OCI-LY3 (cell line): ENCODE results near the gene SLC28A1.
A peak's percentile ranks its signal among the peaks of the same experiment; 100 is the strongest.
"Not testable (repeated sequence)": the region's sequence is repeated elsewhere in the genome, so short reads cannot be mapped to it uniquely, and the experiment has no call there.

Experiments
- H2AFZ ChIP-seq: fragments of 200-600, 300-600 bp; shearing (Covaris generic); 2 replicates; pipeline ENCODE4 v1.6.0; 2014; ENCODE audit warnings: antibody characterized with exemption, low read depth, low read length
- H3K27ac ChIP-seq: fragments of 200-600, 300-600 bp; sonication (generic); 2 replicates; pipeline ENCODE4 v1.5.1; 2014; ENCODE audit warnings: mild to moderate bottlenecking, low read length, moderate library complexity, mixed read lengths
- H3K27me3 ChIP-seq: fragments of 200-600, 300-600 bp; sonication (generic); 2 replicates; pipeline ENCODE4 v1.6.1; 2014; ENCODE audit warnings: low read depth, low read length, mixed read lengths
- H3K36me3 ChIP-seq: fragments of 200-600, 300-600 bp; sonication (generic); replicated peaks from 2 replicates; pipeline ENCODE3; 2014; ENCODE audit warnings: low read depth, low read length, mixed read lengths
- H3K4me1 ChIP-seq: fragments of 300-600, 200-600 bp; sonication (generic); 2 replicates; pipeline ENCODE4 v1.6.1; 2014; ENCODE audit warnings: low read length, mixed read lengths
- H3K4me2 ChIP-seq: fragments of 200-600, 300-600 bp; sonication (generic); 2 replicates; pipeline ENCODE4 v1.6.1; 2014; ENCODE audit warnings: low read length, mixed read lengths
- H3K4me3 ChIP-seq: fragments of 300-600, 200-600 bp; sonication (generic); 2 replicates; pipeline ENCODE4 v1.5.1; 2014; ENCODE audit warnings: antibody characterized with exemption, mild to moderate bottlenecking, low read length, moderate library complexity
- H3K79me2 ChIP-seq: fragments of 300-600, 200-600 bp; shearing (Covaris generic); 2 replicates; pipeline ENCODE4 v1.6.1; 2014; ENCODE audit warnings: mild to moderate bottlenecking, low read length, mixed read lengths
- H3K9ac ChIP-seq: fragments of 300-600, 200-600 bp; shearing (Covaris generic); 2 replicates; pipeline ENCODE4 v1.6.0; 2014; ENCODE audit warnings: mild to moderate bottlenecking, low read length, moderate library complexity
- H3K9me3 ChIP-seq: fragments of 200-600, 300-600 bp; shearing (Covaris generic); 2 replicates; pipeline ENCODE4 v1.6.1; 2014; ENCODE audit warnings: low read length, mixed read lengths; ENCODE audit not compliant: insufficient read depth
- H4K20me1 ChIP-seq: fragments of 200-600, 300-600 bp; sonication (generic); 2 replicates; pipeline ENCODE4 v1.6.1; 2016; ENCODE audit warnings: low read length, mixed read lengths; ENCODE audit not compliant: insufficient read depth
- CTCF ChIP-seq: fragments of 200-600, 300-600 bp; sonication (generic); IDR thresholded peaks from 2 replicates; pipeline ENCODE4 v1.5.1; 2014; ENCODE audit warnings: antibody characterized with exemption, low read length, low read depth
- EZH2phosphoT487 ChIP-seq: fragments of 200-600 bp; shearing (Covaris generic); IDR thresholded peaks from 2 replicates; pipeline ENCODE4 v1.6.1; 2018; ENCODE audit warnings: antibody characterized with exemption, mixed run types, low read depth

Gene SLC28A1

DNA sequence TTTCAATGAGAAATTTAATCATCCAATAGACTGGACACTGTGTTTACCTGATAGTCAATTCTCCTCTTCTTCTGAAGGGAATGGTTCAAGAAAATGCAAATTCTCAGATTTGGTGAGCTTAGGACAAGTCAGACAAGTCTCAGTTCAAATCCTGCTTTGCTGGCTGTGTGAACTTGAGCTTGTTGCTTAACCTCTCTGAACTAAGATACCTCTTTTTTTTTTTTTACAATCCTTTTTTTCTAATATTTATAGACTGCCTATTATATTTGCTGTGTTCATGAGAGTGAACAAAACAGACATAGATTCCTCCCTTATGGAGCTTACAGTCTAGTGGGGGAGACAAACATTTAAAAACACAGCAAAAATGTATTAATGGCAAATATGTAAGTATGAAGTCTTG lies 8.2 kb upstream of the SLC28A1 start:
- no peaks in the 10 kb centered on the region for H3K4me1 ChIP-seq
- H3K4me2 ChIP-seq, result no peak overlapping the region
- H3K79me2 ChIP-seq, result no peaks in the 10 kb centered on the region
- TF ChIP-seq CTCF (no peak), EZH2phosphoT487 (no peak)
- H3K4me3 ChIP-seq, result no peak overlapping the region
- no peak overlapping the region for H3K9ac ChIP-seq
- H3K27me3 ChIP-seq, result peaks cover 5% of the 10 kb centered on the region; the same call in 1 of the 2 replicates
- no peaks in the 10 kb centered on the region for H4K20me1 ChIP-seq
- no peaks in the 10 kb centered on the region for H3K9me3 ChIP-seq
- no peaks in the 10 kb centered on the region for H3K36me3 ChIP-seq
- no peak overlapping the region for H3K27ac ChIP-seq
- H2AFZ ChIP-seq, result no peak overlapping the region

- H3K4me1 ChIP-seq, H4K20me1 ChIP-seq, H3K79me2 ChIP-seq, H3K9me3 ChIP-seq, H2AFZ ChIP-seq, H3K4me2 ChIP-seq, H3K36me3 ChIP-seq, H3K4me3 ChIP-seq, H3K27ac ChIP-seq, H3K9ac ChIP-seq, H3K27me3 ChIP-seq: not testable (repeated sequence)
Measured at GRCh38 chr15:84877701-84878100, 6.8 kb upstream of the SLC28A1 start.

GRCh38 chr15:84878504-84878903 lies 6.0 kb upstream of the SLC28A1 start:
- no peaks in the 10 kb centered on the region for H3K79me2 ChIP-seq
- TF ChIP-seq EZH2phosphoT487 (no peak), CTCF (peak; percentile 88)

DNA sequence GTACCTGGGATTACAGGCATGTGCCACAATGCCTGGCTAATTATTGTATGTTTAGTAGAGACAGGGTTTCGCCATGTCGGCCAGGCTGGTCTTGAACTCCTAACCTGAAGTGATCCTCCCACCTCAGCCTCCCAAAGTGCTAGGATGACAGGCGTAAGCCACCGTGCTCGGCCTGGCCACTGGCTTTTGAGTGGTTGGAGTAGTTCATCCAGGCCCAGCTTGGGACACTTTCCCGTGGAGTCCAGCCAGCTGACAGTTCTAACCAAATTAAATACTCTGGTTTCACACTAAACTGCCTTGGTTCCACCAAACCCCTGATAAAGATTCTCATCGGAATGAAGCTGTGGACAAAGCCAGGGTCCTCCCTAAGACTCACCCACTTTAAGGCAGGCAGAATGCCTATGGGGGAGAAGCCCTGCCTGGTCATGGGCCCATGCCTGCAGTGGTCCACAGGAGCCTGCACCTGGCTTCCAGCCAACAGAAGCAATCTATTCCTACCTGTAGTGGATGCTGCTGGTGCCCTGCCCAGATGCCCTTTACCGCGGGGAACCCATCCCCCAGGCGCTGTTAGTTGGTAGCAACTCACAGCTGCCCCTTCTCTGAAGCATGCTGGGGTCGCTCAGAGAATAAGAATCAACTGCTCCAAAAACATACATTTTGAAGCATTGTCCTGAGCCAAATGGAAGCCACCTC lies 5.2 kb upstream of the SLC28A1 start:
- Histone ChIP-seq H3K9me3 (no peaks in the 10 kb centered on the region), H2AFZ (no peak overlapping the region), H3K36me3 (no peaks in the 10 kb centered on the region), H3K27ac (no peak overlapping the region), H3K4me2 (no peak overlapping the region), H3K4me1 (no peaks in the 10 kb centered on the region), H4K20me1 (no peaks in the 10 kb centered on the region), H3K27me3 (peaks cover 5% of the 10 kb centered on the region; the same call in 1 of the 2 replicates), H3K4me3 (no peak overlapping the region), H3K9ac (no peak overlapping the region), H3K79me2 (no peaks in the 10 kb centered on the region)
- no peak for TF ChIP-seq CTCF
- no peak for TF ChIP-seq EZH2phosphoT487

More at GRCh38 chr15:84878504-84878903, 6.0 kb upstream of the SLC28A1 start:
- no peak overlapping the region for H3K9ac ChIP-seq
- H3K27me3 ChIP-seq, result peaks cover 5% of the 10 kb centered on the region; the same call in 1 of the 2 replicates
- peak overlapping the region; percentile 43; the same call in 1 of the 2 replicates for H2AFZ ChIP-seq
- H4K20me1 ChIP-seq, result no peaks in the 10 kb centered on the region
- no peaks in the 10 kb centered on the region for H3K36me3 ChIP-seq
- H3K4me1 ChIP-seq, result no peaks in the 10 kb centered on the region
- no peaks in the 10 kb centered on the region for H3K9me3 ChIP-seq
- no peak overlapping the region for H3K27ac ChIP-seq
- H3K4me2 ChIP-seq, result no peak overlapping the region
- H3K4me3 ChIP-seq, result no peak overlapping the region
